IMR-90 (cell line): ENCODE results near the gene CRYGN. TPM values are rescaled to one million over a fixed set of nuclear protein-coding genes. Genes with fewer than 3 reads are reported as not detected.

ENCODE experiments used
- ATAC-seq: fragments of 200-7000 bp; cut with Tn5 transposase; 2 replicates; pipeline ENCODE4 v1.9.1; 2020; ENCODE audit warnings: low read depth, mild to moderate bottlenecking, moderate library complexity
- BruUV-seq: library from RNA; stranded (reverse); fragments of 400-500 nt; replicated peaks from 2 replicates; lab custom pipeline; 2021; lab: Mats Ljungman, UMichigan
- CTCF ChIA-PET: fragments of 300-600 bp; formaldehyde crosslinking; extraction: SDS; loops from one replicate; lab custom pipeline; 2021; ENCODE audit warnings: antibody characterized with exemption; lab: Yijun Ruan, JAX
- POLR2A ChIA-PET: fragments of 300-600 bp; sonication (Branson Sonifier 250); formaldehyde crosslinking; loops from one replicate; lab custom pipeline; 2022; ENCODE audit warnings: antibody characterized with exemption; ENCODE audit not compliant: unreplicated experiment; lab: Charles Lee
- DNase-seq: peaks from one replicate; pipeline ENCODE4 v3.0.0; 2013
- H2AFZ ChIP-seq: replicated peaks from 2 replicates; pipeline ENCODE3; 2013; ENCODE audit warnings: low read length, mild to moderate bottlenecking; ENCODE audit not compliant: poor library complexity
- H2AK5ac ChIP-seq: 2 replicates; pipeline ENCODE4 v1.6.1; 2013; ENCODE audit warnings: low read depth, low read length, inconsistent platforms
- H2AK9ac ChIP-seq: replicated peaks from 2 replicates; pipeline ENCODE3; 2013; ENCODE audit warnings: mild to moderate bottlenecking, low read depth, low read length, moderate library complexity; ENCODE audit not compliant: poor library complexity
- H2BK120ac ChIP-seq: 2 replicates; pipeline ENCODE4 v1.6.1; 2013; ENCODE audit warnings: low read depth, low read length, inconsistent platforms
- H2BK15ac ChIP-seq: 3 replicates; pipeline ENCODE4 v1.6.1; 2013; ENCODE audit warnings: low read depth, low read length, inconsistent platforms
- H2BK20ac ChIP-seq: 2 replicates; pipeline ENCODE4 v1.6.1; 2013; ENCODE audit warnings: low read depth, mild to moderate bottlenecking, inconsistent platforms, low read length, moderate library complexity
- H2BK5ac ChIP-seq: 2 replicates; pipeline ENCODE4 v1.6.1; 2013; ENCODE audit warnings: mild to moderate bottlenecking, low read depth, low read length, inconsistent platforms; ENCODE audit not compliant: poor library complexity, severe bottlenecking
- H3K14ac ChIP-seq: replicated peaks from 2 replicates; pipeline ENCODE4 v1.6.1; 2013; ENCODE audit warnings: low read depth, low read length, inconsistent platforms
- H3K18ac ChIP-seq: 2 replicates; pipeline ENCODE4 v1.6.1; 2013; ENCODE audit warnings: low read depth, low read length, control low read depth
- H3K23ac ChIP-seq: 2 replicates; pipeline ENCODE4 v1.6.1; 2013; ENCODE audit warnings: low read depth, low read length, inconsistent platforms
- H3K27ac ChIP-seq: 2 replicates; pipeline ENCODE4 v1.5.1; 2013; ENCODE audit warnings: mild to moderate bottlenecking, control low read depth, low read length; ENCODE audit not compliant: insufficient read depth
- H3K27me3 ChIP-seq: 2 replicates; pipeline ENCODE4 v1.6.1; 2013; ENCODE audit warnings: low read length; ENCODE audit not compliant: control insufficient read depth, insufficient read depth
- H3K36me3 ChIP-seq: 2 replicates; pipeline ENCODE4 v1.6.1; 2013; ENCODE audit warnings: low read length, mixed read lengths; ENCODE audit not compliant: control insufficient read depth, insufficient read depth
- H3K4ac ChIP-seq: 2 replicates; pipeline ENCODE4 v1.6.1; 2013; ENCODE audit warnings: low read depth, low read length, inconsistent platforms
- H3K4me1 ChIP-seq: 2 replicates; pipeline ENCODE4 v1.6.1; 2013; ENCODE audit warnings: low read length, mixed read lengths; ENCODE audit not compliant: control insufficient read depth, insufficient read depth
- H3K4me2 ChIP-seq: 2 replicates; pipeline ENCODE4 v1.6.1; 2013; ENCODE audit warnings: low read depth, mild to moderate bottlenecking, control low read depth, low read length, moderate library complexity
- H3K4me3 ChIP-seq: 2 replicates; pipeline ENCODE4 v1.5.1; 2013; ENCODE audit warnings: low read depth, mild to moderate bottlenecking, control low read depth, low read length, moderate library complexity; ENCODE audit not compliant: insufficient read depth
- H3K56ac ChIP-seq: 2 replicates; pipeline ENCODE4 v1.6.1; 2013; ENCODE audit warnings: low read length, inconsistent platforms; ENCODE audit not compliant: insufficient read depth; ENCODE audit errors: extremely low read depth
- H3K79me1 ChIP-seq, 2 experiments: 2 replicates each; pipeline ENCODE4 v1.6.1; 2013; ENCODE audit warnings: low read length in 2 of 2, inconsistent platforms in 1 of 2, low read depth in 1 of 2
- H3K9ac ChIP-seq: 2 replicates; pipeline ENCODE4 v1.6.1; 2013; ENCODE audit warnings: low read depth, low read length, control low read depth
- H3K9me1 ChIP-seq: 2 replicates; pipeline ENCODE4 v1.6.1; 2013; ENCODE audit warnings: low read length, inconsistent platforms; ENCODE audit not compliant: insufficient read depth
- H3K9me3 ChIP-seq: 2 replicates; pipeline ENCODE4 v1.6.1; 2013; ENCODE audit warnings: low read length; ENCODE audit not compliant: control insufficient read depth, insufficient read depth
- H4K20me1 ChIP-seq: 2 replicates; pipeline ENCODE4 v1.6.1; 2013; ENCODE audit warnings: low read length, inconsistent platforms; ENCODE audit not compliant: insufficient read depth
- H4K5ac ChIP-seq: 2 replicates; pipeline ENCODE4 v1.6.1; 2013; ENCODE audit warnings: mild to moderate bottlenecking, low read depth, low read length, control low read depth
- H4K8ac ChIP-seq, 2 experiments: 2 replicates each; pipeline ENCODE4 v1.6.1; 2013; ENCODE audit warnings: low read depth in 2 of 2, low read length in 2 of 2, control low read depth in 1 of 2, inconsistent platforms in 1 of 2
- H4K91ac ChIP-seq: 2 replicates; pipeline ENCODE4 v1.6.1; 2013; ENCODE audit warnings: low read depth, low read length, inconsistent platforms; ENCODE audit not compliant: insufficient read depth
- BHLHE40 ChIP-seq: fragments of 150-350 bp; IDR thresholded peaks from 2 replicates; pipeline ENCODE4 v1.6.1; 2016; ENCODE audit warnings: mild to moderate bottlenecking, low read depth, low read length
- CEBPB ChIP-seq: IDR thresholded peaks from 2 replicates; pipeline ENCODE4 v1.6.1; 2012; ENCODE audit warnings: low read depth, low read length, improper control_type of control experiment
- CHD1 ChIP-seq: IDR thresholded peaks from 2 replicates; pipeline ENCODE4 v1.6.1; 2012; ENCODE audit warnings: low read depth, low read length, improper control_type of control experiment
- CTCF ChIP-seq: conservative IDR thresholded peaks from 2 replicates; pipeline ENCODE4 v1.5.1; 2012; ENCODE audit warnings: mild to moderate bottlenecking, low read depth, low read length, improper control_type of control experiment
- ELK1 ChIP-seq: fragments of 150-350 bp; IDR thresholded peaks from 2 replicates; pipeline ENCODE4 v1.6.1; 2016; ENCODE audit warnings: low read depth, mild to moderate bottlenecking, low read length, moderate library complexity, borderline replicate concordance
- FOS ChIP-seq: fragments of 150-350 bp; IDR thresholded peaks from 2 replicates; pipeline ENCODE4 v1.6.1; 2016; ENCODE audit warnings: low read depth, low read length
- MAFK ChIP-seq: IDR thresholded peaks from 2 replicates; pipeline ENCODE4 v1.6.1; 2012; ENCODE audit warnings: low read depth, low read length, improper control_type of control experiment
- MAZ ChIP-seq: IDR thresholded peaks from 2 replicates; pipeline ENCODE4 v1.6.1; 2012; ENCODE audit warnings: low read depth, mild to moderate bottlenecking, low read length, improper control_type of control experiment, moderate library complexity, borderline replicate concordance
- MXI1 ChIP-seq: IDR thresholded peaks from 2 replicates; pipeline ENCODE4 v1.6.1; 2012; ENCODE audit warnings: low read depth, mild to moderate bottlenecking, low read length, moderate library complexity, borderline replicate concordance
- NFE2L2 ChIP-seq: fragments of 150-350 bp; IDR thresholded peaks from 2 replicates; pipeline ENCODE4 v1.6.1; 2016; ENCODE audit warnings: low read depth, mild to moderate bottlenecking, low read length
- POLR2A ChIP-seq: IDR thresholded peaks from 2 replicates; pipeline ENCODE4 v1.6.1; 2012; ENCODE audit warnings: mild to moderate bottlenecking, low read depth, low read length
- RAD21 ChIP-seq: IDR thresholded peaks from 2 replicates; pipeline ENCODE4 v1.6.1; 2012; ENCODE audit warnings: low read length, improper control_type of control experiment
- RCOR1 ChIP-seq: IDR thresholded peaks from 2 replicates; pipeline ENCODE4 v1.6.1; 2012; ENCODE audit warnings: mild to moderate bottlenecking, low read length, improper control_type of control experiment; ENCODE audit not compliant: insufficient replicate concordance
- RFX5 ChIP-seq: IDR thresholded peaks from 2 replicates; pipeline ENCODE4 v1.8.0; 2012; ENCODE audit warnings: low read depth, mild to moderate bottlenecking, low read length, moderate library complexity
- WGBS, 2 experiments: methylation state at CpG; one replicate each; pipeline versions ENCODE4 v1.1.5 to v1.1.7; 2013; ENCODE audit warnings: missing lambda C conversion rate in 2 of 2; ENCODE audit not compliant: insufficient read length in 1 of 2; ENCODE audit errors: extremely low coverage in 2 of 2; 5-methylcytosine and 5-hydroxymethylcytosine counted together
- dilution Hi-C: fragments of 300-500 bp; cut with HindIII; formaldehyde crosslinking; loops from one replicate; pipeline ENCODE4 v1.14.3; 2018; ENCODE audit warnings: low sequenced_read_pairs; ENCODE audit not compliant: unreplicated experiment
- in situ Hi-C: fragments of 300-500 bp; cut with MboI; formaldehyde crosslinking; loops from 3 replicates; pipeline ENCODE4 v1.14.3; 2019; ENCODE audit warnings: low sequenced_read_pairs, inconsistent platforms, mixed read lengths
- intact Hi-C: fragments of 100-400 bp; cut with micrococcal nuclease; formaldehyde crosslinking; loops from 2 replicates; pipeline ENCODE4 v1.10.0; 2022
- polyA plus RNA-seq, 3 experiments: library from polyadenylated mRNA; depleted of rRNA; stranded (reverse); fragments of >200 nt; gene quantifications; 2 replicates each; pipeline ENCODE4 v1.2.3, GENCODE V29; 2012; ENCODE audit warnings: low replicate concordance in 1 of 3
- total RNA-seq: library from RNA; depleted of rRNA; stranded (reverse); fragments of >200 nt; gene quantifications from 2 replicates; pipeline ENCODE4 v1.2.3, GENCODE V29; 2012

The CRYGN gene
- total and polyA plus RNA-seq, 2 of the 4 experiments (the other 2 are of a cell fraction) = not detected

DNA sequence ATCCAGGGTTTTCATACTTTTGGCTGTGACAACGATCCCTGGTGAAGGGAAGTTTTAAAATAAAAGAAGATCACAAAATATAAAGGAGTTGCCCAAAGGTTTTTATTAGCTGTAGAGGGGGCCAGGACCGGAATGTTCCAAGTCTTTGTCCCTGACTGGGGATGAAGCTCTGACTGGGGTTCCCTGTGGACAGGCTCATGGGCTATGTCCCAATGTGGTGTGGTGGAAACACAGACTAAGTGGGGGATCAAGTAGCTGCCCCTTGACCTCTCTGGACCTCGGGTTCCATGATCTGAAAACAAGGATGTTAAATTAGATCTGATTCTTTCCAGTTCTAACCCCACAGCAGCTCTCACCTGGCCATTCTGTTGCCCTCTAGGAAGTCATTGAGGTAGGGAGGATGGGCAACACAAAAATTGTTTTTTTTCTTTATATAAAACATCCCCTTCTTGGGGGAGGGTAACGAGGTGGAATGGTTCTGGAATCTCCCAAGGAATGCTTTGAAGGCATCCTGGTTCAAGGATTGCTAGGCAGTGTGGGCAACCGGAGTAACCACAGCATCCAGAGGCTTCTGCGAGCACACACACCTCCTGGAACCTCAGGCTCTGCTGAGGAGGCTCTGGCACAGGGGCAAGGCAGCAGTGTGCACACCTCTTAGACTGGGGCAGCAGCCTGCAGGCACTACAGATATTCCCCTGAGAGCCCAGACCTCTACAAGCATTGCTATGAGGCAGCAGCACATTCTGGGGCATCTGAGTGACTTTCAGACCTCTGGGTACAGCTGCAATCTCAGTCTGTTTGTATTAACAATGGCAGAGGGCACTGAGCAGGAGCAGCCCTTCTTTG is 21.4 kb upstream of the CRYGN start:
- Histone ChIP-seq H3K23ac (no peak overlapping the region), H2BK5ac (no peak overlapping the region), H3K9ac (no peak overlapping the region), H4K8ac (peak overlapping the region in 1 of 2 experiments; percentile 70; a peak in 2 of 4 replicates), H3K4ac (peak overlapping the region; percentile 82; the same call in 1 of the 2 replicates), H2AFZ (no peak overlapping the region), H3K9me1 (peaks cover 10% of the 10 kb centered on the region), H3K18ac (peak overlapping the region; percentile 10; the same call in 1 of the 2 replicates), H4K91ac (peak overlapping the region; percentile 88), H3K4me1 (peaks cover 14% of the 10 kb centered on the region), H3K27me3 (no peaks in the 10 kb centered on the region), H3K56ac (no peak overlapping the region), H4K20me1 (no peaks in the 10 kb centered on the region), H4K5ac (no peak overlapping the region), H3K27ac (no peak overlapping the region), H3K4me2 (no peak overlapping the region), H2BK20ac (no peak overlapping the region), H3K36me3 (peaks cover 14% of the 10 kb centered on the region), H3K14ac (peak overlapping the region; percentile 26; the same call in 1 of the 2 replicates), H2BK120ac (no peak overlapping the region), H3K79me1 (peaks cover 0 to 10% of the 10 kb centered on the region in 2 experiments; a peak in 1 of 4 replicates), H2AK9ac (no peak overlapping the region), H2BK15ac (peak overlapping the region; percentile 27; the same call in 1 of the 3 replicates), H3K4me3 (no peak overlapping the region), H2AK5ac (no peak overlapping the region; the same call in 1 of the 2 replicates), H3K9me3 (peaks cover 6% of the 10 kb centered on the region)
- WGBS, 2 experiments = no CpG with 5 or more reads among the region's 6 CpGs
- BruUV-seq = no TSS peak
- POLR2A ChIA-PET = interaction anchor here (0.6 kb wide), 1 partner anchor 157 kb away, joined by 12 read pairs; no protein-coding TSS in a partner anchor
- ATAC-seq (no peak), DNase-seq (no peak)
- TF ChIP-seq RAD21 (no peak), RCOR1 (no peak), MXI1 (no peak), POLR2A (no peak), NFE2L2 (no peak), MAFK (no peak), RFX5 (no peak), BHLHE40 (no peak), CHD1 (no peak), ELK1 (no peak), MAZ (no peak), CEBPB (no peak), FOS (no peak), CTCF (no peak)
- in situ Hi-C loops (loop anchor here (25.0 kb wide), 1 partner anchor 301 kb away; no protein-coding TSS in a partner anchor), dilution Hi-C loops (no loop called here), intact Hi-C loops (loop anchor here (2.0 to 5.0 kb wide), 2 partner anchors 57 to 171 kb away; partner anchors contain the start of gene RHEB)
- CTCF ChIA-PET = no interaction called here
